Peyer's patch (tissue), 4 donors: ENCODE data around the gene RAD51B.

Experiments
- POLR2A ChIP-seq, 2 donors: fragments of 450-650 bp; IDR thresholded peaks; one replicate each; pipeline ENCODE4 v1.5.1; 2017; ENCODE audit warnings: antibody characterized with exemption in 2 of 2, mild to moderate bottlenecking in 2 of 2, moderate library complexity in 2 of 2
- TF ChIP-seq, protein P1 (sequence below), 6 experiments: fragments of 450-650 bp in 4 of 6; fragments of 200-600 bp in 2 of 6; sonication (generic) in 1 of 6; IDR thresholded peaks; one replicate each; pipeline ENCODE4 v1.5.1; 2017 to 2019; ENCODE audit warnings: antibody characterized with exemption in 6 of 6, mild to moderate bottlenecking in 3 of 6, moderate library complexity in 1 of 6

- TF ChIP-seq, protein P1, sequence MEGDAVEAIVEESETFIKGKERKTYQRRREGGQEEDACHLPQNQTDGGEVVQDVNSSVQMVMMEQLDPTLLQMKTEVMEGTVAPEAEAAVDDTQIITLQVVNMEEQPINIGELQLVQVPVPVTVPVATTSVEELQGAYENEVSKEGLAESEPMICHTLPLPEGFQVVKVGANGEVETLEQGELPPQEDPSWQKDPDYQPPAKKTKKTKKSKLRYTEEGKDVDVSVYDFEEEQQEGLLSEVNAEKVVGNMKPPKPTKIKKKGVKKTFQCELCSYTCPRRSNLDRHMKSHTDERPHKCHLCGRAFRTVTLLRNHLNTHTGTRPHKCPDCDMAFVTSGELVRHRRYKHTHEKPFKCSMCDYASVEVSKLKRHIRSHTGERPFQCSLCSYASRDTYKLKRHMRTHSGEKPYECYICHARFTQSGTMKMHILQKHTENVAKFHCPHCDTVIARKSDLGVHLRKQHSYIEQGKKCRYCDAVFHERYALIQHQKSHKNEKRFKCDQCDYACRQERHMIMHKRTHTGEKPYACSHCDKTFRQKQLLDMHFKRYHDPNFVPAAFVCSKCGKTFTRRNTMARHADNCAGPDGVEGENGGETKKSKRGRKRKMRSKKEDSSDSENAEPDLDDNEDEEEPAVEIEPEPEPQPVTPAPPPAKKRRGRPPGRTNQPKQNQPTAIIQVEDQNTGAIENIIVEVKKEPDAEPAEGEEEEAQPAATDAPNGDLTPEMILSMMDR (IDR thresholded peaks at IDR 0.05): no peak
- no peak for TF ChIP-seq POLR2A (IDR thresholded peaks at IDR 0.05)
Observed at GRCh38 chr14:68369281-68370056, 549.9 kb downstream of the RAD51B start.
